GM18873 (cell line): ENCODE measurements around the gene LPIN3.
A peak's percentile ranks its signal among the peaks of the same experiment; 100 is the strongest.

Source experiments
- ATAC-seq: cut with Tn5 transposase; IDR thresholded peaks from one replicate; pipeline ENCODE4 v1.9.1; 2021; ENCODE audit warnings: mild to moderate bottlenecking, moderate library complexity, moderate number of reproducible peaks; ENCODE audit not compliant: unreplicated experiment, low FRiP score

LPIN3 gene

GRCh38 chr20:41390889-41391288 is 50.3 kb downstream of the LPIN3 start:
- no peak for ATAC-seq

- ATAC-seq: no peak
Measured at GRCh38 chr20:41391587-41392001, 51.0 kb downstream of the LPIN3 start.

- no peak for ATAC-seq
Measured at GRCh38 chr20:41392295-41392694, 51.7 kb downstream of the LPIN3 start.

- ATAC-seq: no peak
Measured at GRCh38 chr20:41392871-41393704, 52.5 kb downstream of the LPIN3 start.

GRCh38 chr20:41393705-41394066 is 53.1 kb downstream of the LPIN3 start:
- no peak for ATAC-seq

GRCh38 chr20:41394081-41394480 is 53.5 kb downstream of the LPIN3 start:
- ATAC-seq: no peak

GRCh38 chr20:41394931-41395666 is 54.5 kb downstream of the LPIN3 start:
- no peak for ATAC-seq

GRCh38 chr20:41395667-41396664 is 55.3 kb downstream of the LPIN3 start:
- ATAC-seq: no peak

GRCh38 chr20:41398408-41398807 is 57.8 kb downstream of the LPIN3 start:
- no peak for ATAC-seq

- no peak for ATAC-seq
Measured at GRCh38 chr20:41403604-41404003, 63.0 kb downstream of the LPIN3 start.

GRCh38 chr20:41405436-41405835 is 64.8 kb downstream of the LPIN3 start:
- no peak for ATAC-seq

GRCh38 chr20:41406353-41406752 is 65.7 kb downstream of the LPIN3 start:
- no peak for ATAC-seq

- no peak for ATAC-seq
Measured at GRCh38 chr20:41406896-41407444, 66.3 kb downstream of the LPIN3 start.

GRCh38 chr20:41407607-41408006 is 67.0 kb downstream of the LPIN3 start:
- ATAC-seq: no peak

- ATAC-seq: peak; percentile 71
Measured at GRCh38 chr20:41408156-41408794, 67.7 kb downstream of the LPIN3 start.

- no peak for ATAC-seq
Measured at GRCh38 chr20:41408986-41409385, 68.4 kb downstream of the LPIN3 start.
